ENCODE measurements around the gene BORA.

- TF ChIP-seq CTCF (IDR thresholded peaks at IDR 0.05; ENCODE audit: insufficient read depth, low read length) (no peak), GABPA (IDR thresholded peaks at IDR 0.05; ENCODE audit: low read depth) (no peak)
Observed at GRCh38 chr13:72689181-72689696, 38.5 kb upstream of the BORA start.
